CD4-positive, alpha-beta memory T cell (primary cell): Measurements from ENCODE around the gene HMX1. TPM values are rescaled to one million over a fixed set of nuclear protein-coding genes. Genes with fewer than 3 reads are reported as not detected.
A peak's percentile ranks its signal among the peaks of the same experiment; 100 is the strongest.

Experiments used
- CTCF ChIA-PET: fragments of 350-600 bp; sonication (Branson Sonifier 250); formaldehyde crosslinking; loops from one replicate; lab custom pipeline; 2021; ENCODE audit warnings: inconsistent platforms; ENCODE audit not compliant: partially characterized antibody; lab: Charles Lee
- POLR2A ChIA-PET: fragments of 350-600 bp; sonication (Branson Sonifier 250); formaldehyde crosslinking; loops from one replicate; lab custom pipeline; 2021; ENCODE audit not compliant: partially characterized antibody; lab: Charles Lee
- DNase-seq, 5 donors: peaks; one replicate each; pipeline versions ENCODE4 v3.0.0 to v3.0.0-alpha.2; 2020 to 2022; ENCODE audit warnings: mixed read lengths in 1 of 5
- H3K27ac ChIP-seq: one replicate; pipeline ENCODE4 v1.7.0; 2013; ENCODE audit warnings: low read depth, low read length
- H3K27me3 ChIP-seq: 2 replicates; pipeline ENCODE4 v1.7.0; 2013; ENCODE audit warnings: mild to moderate bottlenecking, low read length, moderate library complexity; ENCODE audit not compliant: insufficient read depth
- H3K36me3 ChIP-seq: 2 replicates; pipeline ENCODE4 v1.7.0; 2013; ENCODE audit warnings: mild to moderate bottlenecking, low read length, moderate library complexity; ENCODE audit not compliant: insufficient read depth
- H3K4me1 ChIP-seq: 2 replicates; pipeline ENCODE4 v1.7.0; 2013; ENCODE audit warnings: mild to moderate bottlenecking, low read length, moderate library complexity; ENCODE audit not compliant: insufficient read depth
- H3K4me3 ChIP-seq, 2 donors: one replicate each; pipeline ENCODE4 v1.7.0; 2013; ENCODE audit warnings: low read length in 2 of 2, mild to moderate bottlenecking in 1 of 2
- H3K9me3 ChIP-seq, 2 donors: one replicate each; pipeline ENCODE4 v1.7.0; 2013; ENCODE audit warnings: low read length in 2 of 2, control low read depth in 1 of 2; ENCODE audit not compliant: control insufficient read depth in 1 of 2
- H3K27ac Mint-ChIP-seq, 7 donors: one replicate each; pipeline ENCODE4 v1.8.0; 2020 to 2021; ENCODE audit warnings: mixed read lengths in 7 of 7, mild to moderate bottlenecking in 6 of 7, inconsistent platforms in 3 of 7, moderate library complexity in 3 of 7
- H3K27me3 Mint-ChIP-seq, 2 donors: one replicate each; pipeline ENCODE4 v1.8.0; 2020 to 2021; ENCODE audit warnings: mixed read lengths in 2 of 2
- H3K36me3 Mint-ChIP-seq, 2 donors: one replicate each; pipeline ENCODE4 v1.8.0; 2020 to 2021; ENCODE audit warnings: mixed read lengths in 2 of 2, inconsistent platforms in 1 of 2, mild to moderate bottlenecking in 1 of 2
- H3K4me1 Mint-ChIP-seq, 4 donors: one replicate each; pipeline ENCODE4 v1.8.0; 2020 to 2021; ENCODE audit warnings: mixed read lengths in 4 of 4, mild to moderate bottlenecking in 1 of 4
- H3K4me3 Mint-ChIP-seq, 8 donors: one replicate each; pipeline ENCODE4 v1.8.0; 2020 to 2021; ENCODE audit warnings: mixed read lengths in 8 of 8, mild to moderate bottlenecking in 7 of 8, moderate library complexity in 6 of 8, inconsistent platforms in 3 of 8
- H3K9me3 Mint-ChIP-seq, 8 donors: one replicate each; pipeline ENCODE4 v1.8.0; 2020 to 2021; ENCODE audit warnings: mixed read lengths in 8 of 8, mild to moderate bottlenecking in 5 of 8, inconsistent platforms in 3 of 8, moderate library complexity in 1 of 8
- intact Hi-C: fragments of 100-400 bp; cut with micrococcal nuclease; formaldehyde crosslinking; loops from one replicate; pipeline ENCODE4 v1.15.1; 2023
- polyA plus RNA-seq, 2 donors: library from polyadenylated mRNA; unstranded; fragments of 300-500 nt; fragmentation: Illumina TruSeq; gene quantifications; one replicate each; pipeline ENCODE4 v1.2.3, GENCODE V29; 2021
- total RNA-seq, 2 experiments: library from RNA; stranded (reverse); gene quantifications; one replicate each; pipeline ENCODE4 v1.2.3, GENCODE V29; 2021

HMX1 gene
- total and polyA plus RNA-seq, 4 experiments from 2014 or later: not detected

- Mint-ChIP-seq H3K4me1 (no peaks in the 10 kb centered on the region), H3K9me3 (peaks cover 0 to 3% (median 0%) of the 10 kb centered on the region in 8 donors), H3K36me3 (no peaks in the 10 kb centered on the region), H3K27ac (no peak overlapping the region), H3K4me3 (no peak overlapping the region), H3K27me3 (peaks cover 12 to 13% of the 10 kb centered on the region in 2 donors)
- Histone ChIP-seq H3K27ac (no peak overlapping the region), H3K36me3 (no peaks in the 10 kb centered on the region), H3K4me1 (no peaks in the 10 kb centered on the region), H3K9me3 (no peaks in the 10 kb centered on the region), H3K27me3 (no peaks in the 10 kb centered on the region), H3K4me3 (no peak overlapping the region)
- ChIA-PET CTCF (no interaction called here), POLR2A (no interaction called here)
- intact Hi-C loops: no loop called here
- DNase-seq: no peak
Measured at GRCh38 chr4:8821151-8821950, 50.3 kb downstream of the HMX1 start.

GRCh38 chr4:8820178-8821102 lies 51.2 kb downstream of the HMX1 start:
- intact Hi-C loops: no loop called here

GRCh38 chr4:8819473-8820177 lies 52.0 kb downstream of the HMX1 start:
- no peaks in the 10 kb centered on the region for H3K36me3 Mint-ChIP-seq
- intact Hi-C loops: no loop called here
- no peak overlapping the region for H3K27ac Mint-ChIP-seq
- Histone ChIP-seq H3K36me3 (no peaks in the 10 kb centered on the region), H3K4me3 (no peak overlapping the region), H3K9me3 (no peaks in the 10 kb centered on the region), H3K27ac (no peak overlapping the region), H3K4me1 (no peaks in the 10 kb centered on the region), H3K27me3 (no peaks in the 10 kb centered on the region)
- ChIA-PET POLR2A (no interaction called here), CTCF (interaction anchor here (1.0 kb wide), 1 partner anchor 24 kb away, joined by 3 read pairs; no protein-coding TSS in a partner anchor)
- H3K4me3 Mint-ChIP-seq: no peak overlapping the region
- H3K27me3 Mint-ChIP-seq: peaks cover 12 to 13% of the 10 kb centered on the region in 2 donors
- H3K9me3 Mint-ChIP-seq: peaks cover 0 to 3% (median 0%) of the 10 kb centered on the region in 8 donors
- DNase-seq: no peak
- H3K4me1 Mint-ChIP-seq: no peaks in the 10 kb centered on the region

More at GRCh38 chr4:8820178-8821102, 51.2 kb downstream of the HMX1 start:
- H3K4me3 Mint-ChIP-seq: peak overlapping the region in 1 of 8 donors; percentile 6
- Histone ChIP-seq H3K27ac (no peak overlapping the region), H3K36me3 (no peaks in the 10 kb centered on the region), H3K27me3 (no peaks in the 10 kb centered on the region), H3K4me3 (no peak overlapping the region), H3K4me1 (no peaks in the 10 kb centered on the region), H3K9me3 (no peaks in the 10 kb centered on the region)
- H3K9me3 Mint-ChIP-seq: peaks cover 0 to 3% (median 0%) of the 10 kb centered on the region in 8 donors
- H3K27ac Mint-ChIP-seq: no peak overlapping the region
- ChIA-PET CTCF (interaction anchor here (1.0 kb wide), 1 partner anchor 25 kb away, joined by 3 read pairs; no protein-coding TSS in a partner anchor), POLR2A (no interaction called here)
- H3K27me3 Mint-ChIP-seq: peaks cover 12 to 13% of the 10 kb centered on the region in 2 donors
- H3K36me3 Mint-ChIP-seq: no peaks in the 10 kb centered on the region
- DNase-seq: no peak
- no peaks in the 10 kb centered on the region for H3K4me1 Mint-ChIP-seq

- Mint-ChIP-seq H3K4me1 (no peaks in the 10 kb centered on the region), H3K9me3 (peaks cover 0 to 3% (median 0%) of the 10 kb centered on the region in 8 donors), H3K4me3 (no peak overlapping the region), H3K36me3 (no peaks in the 10 kb centered on the region), H3K27ac (no peak overlapping the region), H3K27me3 (peaks cover 11 to 13% of the 10 kb centered on the region in 2 donors)
- Histone ChIP-seq H3K27ac (no peak overlapping the region), H3K27me3 (no peaks in the 10 kb centered on the region), H3K9me3 (no peaks in the 10 kb centered on the region), H3K4me1 (no peaks in the 10 kb centered on the region), H3K4me3 (no peak overlapping the region), H3K36me3 (no peaks in the 10 kb centered on the region)
- intact Hi-C loops: no loop called here
- ChIA-PET POLR2A (no interaction called here), CTCF (interaction anchor here (1.0 kb wide), 1 partner anchor 24 kb away, joined by 3 read pairs; no protein-coding TSS in a partner anchor)
- DNase-seq: no peak
Measured at GRCh38 chr4:8819019-8819418, 52.6 kb downstream of the HMX1 start.

- H3K27ac Mint-ChIP-seq: no peak overlapping the region
- no peaks in the 10 kb centered on the region for H3K36me3 Mint-ChIP-seq
- intact Hi-C loops: no loop called here
- H3K36me3 ChIP-seq: no peaks in the 10 kb centered on the region
- peaks cover 8 to 10% of the 10 kb centered on the region in 2 donors for H3K27me3 Mint-ChIP-seq
- ChIA-PET POLR2A (interaction anchor here (1.9 kb wide), 1 partner anchor 22 kb away, joined by 4 read pairs; no protein-coding TSS in a partner anchor), CTCF (interaction anchor here (1.4 kb wide), 1 partner anchor 21 kb away, joined by 3 read pairs; no protein-coding TSS in a partner anchor)
- H3K4me3 Mint-ChIP-seq: no peak overlapping the region
- H3K27me3 ChIP-seq: no peaks in the 10 kb centered on the region
- peaks cover 0 to 3% (median 0%) of the 10 kb centered on the region in 8 donors for H3K9me3 Mint-ChIP-seq
- H3K27ac ChIP-seq: no peak overlapping the region
- H3K9me3 ChIP-seq: no peaks in the 10 kb centered on the region
- H3K4me1 ChIP-seq: no peaks in the 10 kb centered on the region
- no peak for DNase-seq
- no peaks in the 10 kb centered on the region for H3K4me1 Mint-ChIP-seq
- H3K4me3 ChIP-seq: no peak overlapping the region
Measured at GRCh38 chr4:8818063-8818881, 53.4 kb downstream of the HMX1 start.

GRCh38 chr4:8817813-8818062 lies 53.9 kb downstream of the HMX1 start:
- CTCF ChIA-PET: interaction anchor here (1.4 kb wide), 1 partner anchor 21 kb away, joined by 3 read pairs; no protein-coding TSS in a partner anchor
- Mint-ChIP-seq H3K9me3 (peaks cover 0 to 3% (median 0%) of the 10 kb centered on the region in 8 donors), H3K4me3 (no peak overlapping the region), H3K36me3 (no peaks in the 10 kb centered on the region), H3K27ac (no peak overlapping the region), H3K27me3 (peaks cover 8 to 10% of the 10 kb centered on the region in 2 donors), H3K4me1 (no peaks in the 10 kb centered on the region)
- POLR2A ChIA-PET: interaction anchor here (1.9 kb wide), 1 partner anchor 22 kb away, joined by 4 read pairs; no protein-coding TSS in a partner anchor
- no peak for DNase-seq
- Histone ChIP-seq H3K27ac (no peak overlapping the region), H3K4me1 (no peaks in the 10 kb centered on the region), H3K27me3 (no peaks in the 10 kb centered on the region), H3K4me3 (no peak overlapping the region), H3K36me3 (no peaks in the 10 kb centered on the region), H3K9me3 (no peaks in the 10 kb centered on the region)
- intact Hi-C loops: no loop called here
